Measurements from ENCODE around the gene DCHS1. TPM values are rescaled to one million over a fixed set of nuclear protein-coding genes. Genes with fewer than 3 reads are reported as not detected.
A peak's percentile ranks its signal among the peaks of the same experiment; 100 is the strongest.

Gene DCHS1
- total and polyA plus RNA-seq, 2 of the 13 experiments (the other 11 are each of a cell fraction or from before 2014, with no cell fraction given): under 0.01 to 0.03 TPM

DNA sequence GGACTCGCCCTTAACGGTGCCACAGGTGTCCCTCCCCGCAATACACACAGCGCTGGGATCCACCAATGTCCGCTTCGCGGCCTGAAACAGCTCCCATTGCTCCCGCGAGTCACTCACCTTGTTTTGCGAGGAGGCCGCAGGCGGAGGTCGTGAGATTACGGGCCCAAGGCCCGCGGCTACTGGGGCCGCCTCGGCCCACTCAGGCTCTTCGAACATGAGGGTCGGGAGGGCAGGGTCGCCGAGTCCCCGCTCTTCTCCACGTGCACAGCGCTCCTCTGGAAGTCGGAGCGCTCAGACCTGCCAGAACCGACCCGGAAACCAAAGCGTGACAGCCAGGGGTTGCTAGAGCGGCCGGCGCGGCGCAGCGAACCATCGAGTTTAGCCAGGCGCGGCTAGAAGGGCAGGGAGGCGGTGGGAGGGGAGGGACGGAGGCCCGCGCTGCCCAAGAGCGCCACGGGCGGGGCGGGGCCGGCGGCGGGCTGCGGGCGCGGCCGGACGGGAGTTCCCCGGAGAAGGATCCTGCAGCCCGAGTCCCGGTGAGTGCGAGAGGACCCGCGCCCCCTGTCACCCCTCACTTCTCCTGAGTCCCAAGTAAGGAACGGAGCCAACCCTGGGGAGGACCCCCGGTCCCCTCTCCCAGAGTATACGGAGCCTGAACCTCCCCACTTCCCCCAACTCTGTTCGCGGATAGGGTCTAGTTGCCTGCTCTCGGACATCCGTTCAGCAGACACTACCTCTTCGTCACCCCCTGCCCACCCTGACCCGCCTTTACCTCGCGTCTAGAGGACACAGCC, 52.1 kb downstream of the DCHS1 start, which contains the start of the genes ILK and RRP8 (continued):
- peak; percentile 73 for TF ChIP-seq RXRB (CRISPR knock-in tag; IDR thresholded peaks at IDR 0.05; ENCODE audit: borderline replicate concordance)
- TF ChIP-seq, protein P1, sequence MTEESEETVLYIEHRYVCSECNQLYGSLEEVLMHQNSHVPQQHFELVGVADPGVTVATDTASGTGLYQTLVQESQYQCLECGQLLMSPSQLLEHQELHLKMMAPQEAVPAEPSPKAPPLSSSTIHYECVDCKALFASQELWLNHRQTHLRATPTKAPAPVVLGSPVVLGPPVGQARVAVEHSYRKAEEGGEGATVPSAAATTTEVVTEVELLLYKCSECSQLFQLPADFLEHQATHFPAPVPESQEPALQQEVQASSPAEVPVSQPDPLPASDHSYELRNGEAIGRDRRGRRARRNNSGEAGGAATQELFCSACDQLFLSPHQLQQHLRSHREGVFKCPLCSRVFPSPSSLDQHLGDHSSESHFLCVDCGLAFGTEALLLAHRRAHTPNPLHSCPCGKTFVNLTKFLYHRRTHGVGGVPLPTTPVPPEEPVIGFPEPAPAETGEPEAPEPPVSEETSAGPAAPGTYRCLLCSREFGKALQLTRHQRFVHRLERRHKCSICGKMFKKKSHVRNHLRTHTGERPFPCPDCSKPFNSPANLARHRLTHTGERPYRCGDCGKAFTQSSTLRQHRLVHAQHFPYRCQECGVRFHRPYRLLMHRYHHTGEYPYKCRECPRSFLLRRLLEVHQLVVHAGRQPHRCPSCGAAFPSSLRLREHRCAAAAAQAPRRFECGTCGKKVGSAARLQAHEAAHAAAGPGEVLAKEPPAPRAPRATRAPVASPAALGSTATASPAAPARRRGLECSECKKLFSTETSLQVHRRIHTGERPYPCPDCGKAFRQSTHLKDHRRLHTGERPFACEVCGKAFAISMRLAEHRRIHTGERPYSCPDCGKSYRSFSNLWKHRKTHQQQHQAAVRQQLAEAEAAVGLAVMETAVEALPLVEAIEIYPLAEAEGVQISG (CRISPR knock-in tag; IDR thresholded peaks at IDR 0.05): peak; percentile 100
- TF ChIP-seq ZNF7 (CRISPR knock-in tag; IDR thresholded peaks at IDR 0.05): peak; percentile 6; the same call in 1 of the 2 replicates
- TF ChIP-seq FOXA1 (IDR thresholded peaks at IDR 0.05): no peak
- TF ChIP-seq FOXA1 (CRISPR knock-in tag; IDR thresholded peaks at IDR 0.05): peak; percentile 33; the same call in 1 of the 2 replicates
- TF ChIP-seq, protein P2, sequence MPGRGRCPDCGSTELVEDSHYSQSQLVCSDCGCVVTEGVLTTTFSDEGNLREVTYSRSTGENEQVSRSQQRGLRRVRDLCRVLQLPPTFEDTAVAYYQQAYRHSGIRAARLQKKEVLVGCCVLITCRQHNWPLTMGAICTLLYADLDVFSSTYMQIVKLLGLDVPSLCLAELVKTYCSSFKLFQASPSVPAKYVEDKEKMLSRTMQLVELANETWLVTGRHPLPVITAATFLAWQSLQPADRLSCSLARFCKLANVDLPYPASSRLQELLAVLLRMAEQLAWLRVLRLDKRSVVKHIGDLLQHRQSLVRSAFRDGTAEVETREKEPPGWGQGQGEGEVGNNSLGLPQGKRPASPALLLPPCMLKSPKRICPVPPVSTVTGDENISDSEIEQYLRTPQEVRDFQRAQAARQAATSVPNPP (CRISPR knock-in tag; IDR thresholded peaks at IDR 0.05): peak; percentile 94
- TF ChIP-seq PHF21A (CRISPR knock-in tag; IDR thresholded peaks at IDR 0.05): peak; percentile 86
- peak; percentile 76; the same call in 1 of the 2 replicates for TF ChIP-seq MAZ (IDR thresholded peaks at IDR 0.05; ENCODE audit: borderline replicate concordance, low read depth, low read length)
- peak; percentile 98 for TF ChIP-seq MAZ (CRISPR knock-in tag; IDR thresholded peaks at IDR 0.05; ENCODE audit: low read depth)
- no peak for TF ChIP-seq ZNF549 (CRISPR knock-in tag; IDR thresholded peaks at IDR 0.05)
- TF ChIP-seq ZFP37 (CRISPR knock-in tag; IDR thresholded peaks at IDR 0.05; ENCODE audit: borderline replicate concordance): 0 out of 2 replicates have a peak, but pooled peaks have one; percentile 28
- TF ChIP-seq, protein P3, sequence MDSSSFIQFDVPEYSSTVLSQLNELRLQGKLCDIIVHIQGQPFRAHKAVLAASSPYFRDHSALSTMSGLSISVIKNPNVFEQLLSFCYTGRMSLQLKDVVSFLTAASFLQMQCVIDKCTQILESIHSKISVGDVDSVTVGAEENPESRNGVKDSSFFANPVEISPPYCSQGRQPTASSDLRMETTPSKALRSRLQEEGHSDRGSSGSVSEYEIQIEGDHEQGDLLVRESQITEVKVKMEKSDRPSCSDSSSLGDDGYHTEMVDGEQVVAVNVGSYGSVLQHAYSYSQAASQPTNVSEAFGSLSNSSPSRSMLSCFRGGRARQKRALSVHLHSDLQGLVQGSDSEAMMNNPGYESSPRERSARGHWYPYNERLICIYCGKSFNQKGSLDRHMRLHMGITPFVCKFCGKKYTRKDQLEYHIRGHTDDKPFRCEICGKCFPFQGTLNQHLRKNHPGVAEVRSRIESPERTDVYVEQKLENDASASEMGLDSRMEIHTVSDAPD (CRISPR knock-in tag; IDR thresholded peaks at IDR 0.05): peak; percentile 57; the same call in 1 of the 2 replicates
- peak; percentile 77; the same call in 1 of the 2 replicates for TF ChIP-seq HIVEP1 (CRISPR knock-in tag; IDR thresholded peaks at IDR 0.05)
- TF ChIP-seq SMYD3 (CRISPR knock-in tag; IDR thresholded peaks at IDR 0.05): peak; percentile 86; the same call in 1 of the 2 replicates
- TF ChIP-seq MED8 (CRISPR knock-in tag; IDR thresholded peaks at IDR 0.05; ENCODE audit: insufficient replicate concordance): peak; percentile 44
- peak; percentile 83; the same call in 1 of the 2 replicates for TF ChIP-seq ZNF747 (CRISPR knock-in tag; IDR thresholded peaks at IDR 0.05; ENCODE audit: borderline replicate concordance)
- TF ChIP-seq ZFP36L2 (CRISPR knock-in tag; IDR thresholded peaks at IDR 0.05): no peak
- TF ChIP-seq ADNP (CRISPR knock-in tag; IDR thresholded peaks at IDR 0.05): no peak
- TF ChIP-seq KDM3A (CRISPR knock-in tag; IDR thresholded peaks at IDR 0.05; ENCODE audit: low read depth): peak; percentile 94
- no peak for TF ChIP-seq MATR3 (CRISPR knock-in tag; IDR thresholded peaks at IDR 0.05)
- peak; percentile 88 for TF ChIP-seq HOXA3 (CRISPR knock-in tag; IDR thresholded peaks at IDR 0.05)
- TF ChIP-seq MED1 (CRISPR knock-in tag; IDR thresholded peaks at IDR 0.05): peak; percentile 54; the same call in 1 of the 2 replicates
- TF ChIP-seq ZNF572 (CRISPR knock-in tag; IDR thresholded peaks at IDR 0.05): peak; percentile 94; the same call in 1 of the 2 replicates
- no peak for TF ChIP-seq FOXP1 (IDR thresholded peaks at IDR 0.05)
- TF ChIP-seq FOXP1 (CRISPR knock-in tag; IDR thresholded peaks at IDR 0.05): peak; percentile 35; the same call in 1 of the 2 replicates
- TF ChIP-seq SMAD1 (CRISPR knock-in tag; IDR thresholded peaks at IDR 0.05; ENCODE audit: borderline replicate concordance, low read depth): no peak; the same call in 1 of the 2 replicates
